Spleen (tissue), 11 donors: ENCODE results near the gene CPXM2. TPM values are rescaled to one million over a fixed set of nuclear protein-coding genes. Genes with fewer than 3 reads are reported as not detected.

ENCODE experiments used
- DNase-seq: peaks from one replicate; pipeline ENCODE4 v3.0.0-alpha.2; 2020
- H3K27ac ChIP-seq, 8 donors: fragments of 200-600 bp; sonication (generic) in 7 of 8; 1 replicate in 4 of 8; 2 replicates in 4 of 8; pipeline versions ENCODE4 v1.5.0 to v1.8.0; 2016 to 2021; ENCODE audit warnings: inconsistent platforms in 4 of 8, mild to moderate bottlenecking in 4 of 8, moderate library complexity in 1 of 8
- H3K27me3 ChIP-seq, 7 donors: fragments of 200-600 bp; sonication (generic) in 6 of 7; replicated peaks in 1 of 7; 1 replicate in 4 of 7; 2 replicates in 3 of 7; pipeline versions ENCODE4 v1.5.0 to v1.8.0; 2016 to 2021; ENCODE audit warnings: inconsistent platforms in 3 of 7, mild to moderate bottlenecking in 1 of 7
- H3K36me3 ChIP-seq, 6 donors: fragments of 200-600 bp; sonication (generic) in 5 of 6; 1 replicate in 4 of 6; 2 replicates in 2 of 6; pipeline versions ENCODE4 v1.5.0 to v1.8.0; 2016 to 2021; ENCODE audit warnings: inconsistent platforms in 2 of 6
- H3K4me1 ChIP-seq, 6 donors: fragments of 200-600 bp; sonication (generic) in 5 of 6; 1 replicate in 3 of 6; 2 replicates in 3 of 6; pipeline versions ENCODE4 v1.5.0 to v1.8.0; 2016 to 2021; ENCODE audit warnings: inconsistent platforms in 3 of 6
- H3K4me3 ChIP-seq, 8 donors: fragments of 200-600 bp; sonication (generic) in 7 of 8; 1 replicate in 4 of 8; 2 replicates in 4 of 8; pipeline versions ENCODE4 v1.5.0 to v1.8.0; 2016 to 2021; ENCODE audit warnings: inconsistent platforms in 4 of 8, mild to moderate bottlenecking in 4 of 8, moderate library complexity in 2 of 8
- H3K9me3 ChIP-seq, 8 donors: fragments of 200-600 bp; sonication (generic) in 7 of 8; 1 replicate in 4 of 8; 2 replicates in 4 of 8; pipeline versions ENCODE4 v1.5.0 to v1.8.0; 2016 to 2021; ENCODE audit warnings: inconsistent platforms in 4 of 8
- CTCF ChIP-seq, 11 experiments: fragments of 200-600 bp in 7 of 11; fragments of 450-650 bp in 4 of 11; sonication (generic) in 4 of 11; IDR thresholded peaks in 8 of 11; conservative IDR thresholded peaks in 3 of 11; 1 replicate in 7 of 11; 2 replicates in 4 of 11; pipeline versions ENCODE4 v1.4.0 to v1.8.0; 2016 to 2021; ENCODE audit warnings: antibody characterized with exemption in 11 of 11, inconsistent platforms in 4 of 11, mild to moderate bottlenecking in 1 of 11
- POLR2A ChIP-seq, 3 donors: fragments of 450-650 bp; IDR thresholded peaks; one replicate each; pipeline ENCODE4 v1.5.1; 2017; ENCODE audit warnings: antibody characterized with exemption in 3 of 3, mild to moderate bottlenecking in 1 of 3
- POLR2AphosphoS5 ChIP-seq, 3 donors: sonication (generic); formaldehyde crosslinking; IDR thresholded peaks; one replicate each; pipeline ENCODE4 v1.5.1; 2017; ENCODE audit warnings: antibody characterized with exemption in 3 of 3
- WGBS, 5 donors: extraction: QIAGEN DNeasy Blood & Tissue Kit in 3 of 5; methylation state at CpG; one replicate each; pipeline versions ENCODE4 v1.1.5 to v1.1.7; 2013 to 2018; 5-methylcytosine and 5-hydroxymethylcytosine counted together
- intact Hi-C: fragments of 100-400 bp; cut with DNase I; formaldehyde crosslinking; loops from one replicate; pipeline ENCODE4 v1.15.0; 2023; ENCODE audit warnings: low total_unique reads
- polyA plus RNA-seq, 3 donors: library from polyadenylated mRNA; stranded (reverse); fragments of 200-250 nt; gene quantifications; one replicate each; pipeline ENCODE4 v1.2.1, GENCODE V29; 2013
- total RNA-seq, 7 donors: library from RNA; depleted of rRNA in 3 of 7; stranded (reverse); fragments of >200 nt in 3 of 7; fragmentation: NEBNext Ultra II Directional in 4 of 7; extraction: Animal tissue kit (Norgen Biotek cat#: 25700) in 4 of 7; gene quantifications; one replicate each; pipeline versions ENCODE4 v1.1.0 to v1.2.1, GENCODE V29; 2016 to 2021
- donor health status: healthy with polysubstance abuse.
- donor health status: DM: no; HTN: no; CAD: no; lungs with moderate emphysema.
- donor health status: DM: no; HTN: no; CAD: no.
- donor health status: Bipolar disorder and iron deficiency.
- donor health status: healthy.
- donor health status: DM: no; HTN: no; CAD: no.
- donor health status: DM: yes; HTN: yes; CAD: no.

CPXM2 gene
- total and polyA plus RNA-seq, 10 donors = 3.7 to 38.2 (median 21.7) TPM

DNA sequence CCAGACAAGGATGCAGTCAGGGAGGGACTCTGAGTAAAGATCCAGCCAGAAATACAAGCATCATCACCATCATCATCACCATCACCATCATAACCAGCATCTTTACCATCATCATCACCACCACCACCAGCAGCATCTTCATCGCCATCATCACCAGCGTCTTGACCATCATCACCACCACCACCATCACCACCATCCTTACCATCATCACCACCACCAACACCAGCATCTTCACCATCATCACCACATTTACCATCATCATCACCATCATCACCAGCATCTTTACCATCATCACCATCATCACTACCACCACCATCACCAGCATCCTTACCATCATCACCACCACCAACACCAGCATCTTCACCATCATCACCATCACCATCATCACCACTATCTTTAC, 44.1 kb upstream of the CPXM2 start:
- Histone ChIP-seq H3K27ac (no peak overlapping the region), H3K27me3 (peaks cover 0 to 10% (median 0%) of the 10 kb centered on the region in 7 donors), H3K4me1 (no peaks in the 10 kb centered on the region), H3K4me3 (no peak overlapping the region), H3K9me3 (peaks cover 0 to 24% (median 11%) of the 10 kb centered on the region in 8 donors), H3K36me3 (no peaks in the 10 kb centered on the region)
- WGBS, 5 donors = 95 to 97% (median 96%) methylated on average over 2 of the region's 2 CpGs
- intact Hi-C loops = no loop called here
- DNase-seq = no peak
- no peak for TF ChIP-seq CTCF (IDR thresholded peaks at IDR 0.05 in 8 of 11, conservative IDR thresholded peaks at IDR 0.05 in 3 of 11)
- TF ChIP-seq POLR2A (IDR thresholded peaks at IDR 0.05) = no peak
- TF ChIP-seq POLR2AphosphoS5 (IDR thresholded peaks at IDR 0.05) = no peak

- intact Hi-C loops = no loop called here
- Histone ChIP-seq H3K4me3 (no peak overlapping the region), H3K27ac (no peak overlapping the region), H3K9me3 (peaks cover 0 to 33% (median 15%) of the 10 kb centered on the region in 8 donors), H3K36me3 (no peaks in the 10 kb centered on the region), H3K4me1 (no peaks in the 10 kb centered on the region), H3K27me3 (peaks cover 0 to 10% (median 0%) of the 10 kb centered on the region in 7 donors)
- TF ChIP-seq POLR2A (IDR thresholded peaks at IDR 0.05) (no peak), POLR2AphosphoS5 (IDR thresholded peaks at IDR 0.05) (no peak), CTCF (IDR thresholded peaks at IDR 0.05 in 8 of 11, conservative IDR thresholded peaks at IDR 0.05 in 3 of 11) (no peak)
- WGBS, 5 donors = 29 to 37% (median 32%) methylated on average over 4 of the region's 4 CpGs
- no peak for DNase-seq
Measured at GRCh38 chr10:123934846-123935245, 43.2 kb upstream of the CPXM2 start.

DNA sequence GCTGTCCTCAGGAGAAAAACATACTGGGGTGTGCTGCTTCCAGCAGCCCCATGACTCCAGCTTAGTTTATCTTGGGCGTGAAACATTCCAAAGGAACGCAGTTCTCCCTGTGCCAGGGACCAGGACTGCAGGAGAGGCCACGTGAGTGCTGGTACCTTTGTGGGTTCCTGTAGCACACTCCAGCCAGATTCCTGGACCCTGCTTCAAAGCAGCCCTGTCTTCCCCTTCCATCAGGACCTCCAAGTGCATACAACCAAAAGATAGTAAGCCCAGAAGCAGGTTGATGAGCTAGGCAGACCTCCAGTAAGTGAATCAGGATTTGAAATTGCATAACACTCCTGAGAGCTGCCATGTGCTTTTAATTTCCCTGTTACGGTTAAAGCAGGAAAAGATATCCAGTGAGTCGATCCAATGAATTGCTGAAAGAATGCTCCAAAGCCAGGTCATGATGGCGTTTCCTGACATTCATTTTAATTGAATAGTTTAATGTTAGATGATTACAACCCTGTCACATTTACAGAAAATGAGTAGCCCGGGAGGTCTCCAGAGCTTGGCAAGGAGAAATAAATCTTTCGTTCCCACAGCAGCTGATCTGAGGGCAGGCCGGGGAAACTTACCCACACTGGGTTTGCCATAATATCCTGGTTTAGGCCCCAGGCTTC, 38.9 kb upstream of the CPXM2 start:
- no peak overlapping the region for H3K4me3 ChIP-seq
- no peaks in the 10 kb centered on the region for H3K4me1 ChIP-seq
- peaks cover 0 to under 1% (median 0%) of the 10 kb centered on the region in 7 donors for H3K27me3 ChIP-seq
- DNase-seq = no peak
- peaks cover 0 to 52% (median 25%) of the 10 kb centered on the region in 8 donors for H3K9me3 ChIP-seq
- 76 to 85% (median 82%) methylated on average over 8 to 9 of the region's 9 CpGs for WGBS, 5 donors
- H3K27ac ChIP-seq = no peak overlapping the region
- no peak for TF ChIP-seq POLR2A (IDR thresholded peaks at IDR 0.05)
- no peak for TF ChIP-seq CTCF (IDR thresholded peaks at IDR 0.05 in 8 of 11, conservative IDR thresholded peaks at IDR 0.05 in 3 of 11)
- no peak for TF ChIP-seq POLR2AphosphoS5 (IDR thresholded peaks at IDR 0.05)
- intact Hi-C loops = no loop called here
- H3K36me3 ChIP-seq = no peaks in the 10 kb centered on the region

GRCh38 chr10:123929791-123930190, 38.2 kb upstream of the CPXM2 start:
- no peaks in the 10 kb centered on the region for H3K4me1 ChIP-seq
- H3K9me3 ChIP-seq = peaks cover 0 to 52% (median 25%) of the 10 kb centered on the region in 8 donors
- WGBS, 5 donors = 68 to 80% (median 75%) methylated on average over 7 of the region's 7 CpGs
- no peak overlapping the region for H3K4me3 ChIP-seq
- H3K27me3 ChIP-seq = peaks cover 0 to 5% (median 0%) of the 10 kb centered on the region in 7 donors
- H3K36me3 ChIP-seq = no peaks in the 10 kb centered on the region
- DNase-seq = no peak
- TF ChIP-seq POLR2AphosphoS5 (IDR thresholded peaks at IDR 0.05) (no peak), CTCF (IDR thresholded peaks at IDR 0.05 in 8 of 11, conservative IDR thresholded peaks at IDR 0.05 in 3 of 11) (no peak), POLR2A (IDR thresholded peaks at IDR 0.05) (no peak)
- intact Hi-C loops = no loop called here
- no peak overlapping the region for H3K27ac ChIP-seq
